HEK293 (cell line): ENCODE measurements around the gene CARD14.

Source experiments
- CTCF ChIP-seq: fragments of 450-650 bp; formaldehyde crosslinking; IDR thresholded peaks from 2 replicates; pipeline ENCODE4 v1.5.1; 2016; ENCODE audit warnings: missing biosample characterization, missing genetic modification characterization
- ZBTB20 ChIP-seq: fragments of 450-650 bp; formaldehyde crosslinking; IDR thresholded peaks from 2 replicates; pipeline ENCODE4 v1.5.1; 2016; ENCODE audit warnings: missing biosample characterization, missing genetic modification characterization
- ZNF121 ChIP-seq: fragments of 450-650 bp; formaldehyde crosslinking; IDR thresholded peaks from 2 replicates; pipeline ENCODE4 v1.5.1; 2016; ENCODE audit warnings: missing biosample characterization, missing genetic modification characterization
- ZNF184 ChIP-seq: fragments of 450-650 bp; IDR thresholded peaks from 2 replicates; pipeline ENCODE4 v1.5.1; 2018; ENCODE audit warnings: missing biosample characterization, mild to moderate bottlenecking, missing genetic modification characterization
- ZNF596 ChIP-seq: fragments of 450-650 bp; IDR thresholded peaks from 2 replicates; pipeline ENCODE4 v1.5.0; 2018; ENCODE audit warnings: missing biosample characterization, mild to moderate bottlenecking, missing genetic modification characterization, moderate library complexity

GRCh38 chr17:80214012-80214877 is 44.4 kb downstream of the CARD14 start:
- TF ChIP-seq ZNF596 (no peak), ZNF121 (no peak), ZNF184 (tag by site-specific recombination) (no peak), CTCF (tag by site-specific recombination) (no peak), ZBTB20 (no peak)
